ENCODE measurements around the gene TEX13B. TPM values are rescaled to one million over a fixed set of nuclear protein-coding genes. Genes with fewer than 3 reads are reported as not detected.

The TEX13B gene
- total RNA-seq, 1 experiment from 2014 or later, result 0.42 TPM

- H2BK20ac ChIP-seq (ENCODE audit: low read depth, low read length, poor library complexity, severe bottlenecking), result no peak overlapping the region
- H3K9me3 Mint-ChIP-seq, result peaks cover 0 to 25% of the 10 kb centered on the region in 2 experiments; a peak in 2 of 5 replicates
- no CpG with 5 or more reads among the region's 3 CpGs for WGBS (ENCODE audit: extremely low coverage, insufficient read length, low lambda C conversion rate)
- H2BK15ac ChIP-seq (ENCODE audit: low read depth, low read length), result no peak overlapping the region
- H3K27me3 ChIP-seq (ENCODE audit: insufficient read depth, low read length), result no peaks in the 10 kb centered on the region
- no peak overlapping the region for H4K91ac ChIP-seq (ENCODE audit: insufficient read length, low read depth, low read length)
- H2BK5ac ChIP-seq (ENCODE audit: insufficient read length, low read length), result no peak overlapping the region
- TF ChIP-seq, protein P1, sequence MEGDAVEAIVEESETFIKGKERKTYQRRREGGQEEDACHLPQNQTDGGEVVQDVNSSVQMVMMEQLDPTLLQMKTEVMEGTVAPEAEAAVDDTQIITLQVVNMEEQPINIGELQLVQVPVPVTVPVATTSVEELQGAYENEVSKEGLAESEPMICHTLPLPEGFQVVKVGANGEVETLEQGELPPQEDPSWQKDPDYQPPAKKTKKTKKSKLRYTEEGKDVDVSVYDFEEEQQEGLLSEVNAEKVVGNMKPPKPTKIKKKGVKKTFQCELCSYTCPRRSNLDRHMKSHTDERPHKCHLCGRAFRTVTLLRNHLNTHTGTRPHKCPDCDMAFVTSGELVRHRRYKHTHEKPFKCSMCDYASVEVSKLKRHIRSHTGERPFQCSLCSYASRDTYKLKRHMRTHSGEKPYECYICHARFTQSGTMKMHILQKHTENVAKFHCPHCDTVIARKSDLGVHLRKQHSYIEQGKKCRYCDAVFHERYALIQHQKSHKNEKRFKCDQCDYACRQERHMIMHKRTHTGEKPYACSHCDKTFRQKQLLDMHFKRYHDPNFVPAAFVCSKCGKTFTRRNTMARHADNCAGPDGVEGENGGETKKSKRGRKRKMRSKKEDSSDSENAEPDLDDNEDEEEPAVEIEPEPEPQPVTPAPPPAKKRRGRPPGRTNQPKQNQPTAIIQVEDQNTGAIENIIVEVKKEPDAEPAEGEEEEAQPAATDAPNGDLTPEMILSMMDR (conservative IDR thresholded peaks at IDR 0.05), result no peak
- peaks cover 3 to 15% of the 10 kb centered on the region in 2 experiments; a peak in 3 of 4 replicates for H3K4me1 Mint-ChIP-seq
- no peak overlapping the region for H2AK5ac ChIP-seq (ENCODE audit: insufficient read length, low read length)
- no peak overlapping the region for H4K5ac ChIP-seq (ENCODE audit: insufficient read length, low read depth, low read length)
- H3K27ac Mint-ChIP-seq, result no peak overlapping the region
- H3K23me2 ChIP-seq (ENCODE audit: insufficient read length, low read depth, low read length, poor library complexity, severe bottlenecking), result no peaks in the 10 kb centered on the region
- no peak overlapping the region for H3K23ac ChIP-seq (ENCODE audit: insufficient read length, low read depth, low read length)
- H2AFZ ChIP-seq (ENCODE audit: low read length), result no peak overlapping the region
- H3K18ac ChIP-seq (ENCODE audit: insufficient read length, low read depth, low read length), result no peak overlapping the region
- H3K4me2 ChIP-seq (ENCODE audit: insufficient read depth, insufficient read length, low read length), result no peak overlapping the region
- H3K27me3 Mint-ChIP-seq (ENCODE audit: low read depth), result peaks cover 3% of the 10 kb centered on the region
- no peaks in the 10 kb centered on the region for H3K79me2 ChIP-seq (ENCODE audit: insufficient read depth, low read length)
- H2BK12ac ChIP-seq (ENCODE audit: insufficient read length, low read depth, low read length), result no peak overlapping the region
- no peaks in the 10 kb centered on the region for H4K20me1 ChIP-seq (ENCODE audit: control insufficient read depth, insufficient read depth, insufficient read length)
- H3K9me3 ChIP-seq (ENCODE audit: control insufficient read depth, low read depth, low read length), result no peaks in the 10 kb centered on the region
- no peak overlapping the region; a peak in 1 of 5 replicates for H3K4me3 Mint-ChIP-seq
- H3K27ac ChIP-seq (ENCODE audit: insufficient read length, low read depth, low read length), result no peak overlapping the region
- no peaks in the 10 kb centered on the region; the same call in 1 of the 2 replicates for H3K4me1 ChIP-seq (ENCODE audit: insufficient read depth, low read length)
- H2BK120ac ChIP-seq (ENCODE audit: low read depth, low read length, poor library complexity, severe bottlenecking), result no peak overlapping the region
- DNase-seq, result no peak
- H3K14ac ChIP-seq (ENCODE audit: insufficient read depth, low read length), result no peak overlapping the region
- no peak overlapping the region for H3T11ph ChIP-seq (ENCODE audit: low read length)
- no peak overlapping the region for H3K4ac ChIP-seq (ENCODE audit: low read depth, low read length)
- no peaks in the 10 kb centered on the region for H3K79me1 ChIP-seq (ENCODE audit: insufficient read depth, low read depth, low read length, poor library complexity, severe bottlenecking)
- no peak overlapping the region for H3K56ac ChIP-seq (ENCODE audit: insufficient read length, low read depth, low read length)
- H3K9ac ChIP-seq (ENCODE audit: extremely low read depth, insufficient read length, low read length), result no peak overlapping the region
- no peak overlapping the region for H4K8ac ChIP-seq (replicated peaks; ENCODE audit: insufficient read length, low read depth, low read length)
- H3K36me3 Mint-ChIP-seq (ENCODE audit: insufficient read depth in 1 of 3, low read depth in 3 of 3), result peaks cover 0 to 27% (median 8%) of the 10 kb centered on the region in 3 experiments; a peak in 4 of 7 replicates
These were observed 42.1 kb downstream of the TEX13B start for GRCh38 chrX:107940095-107940494.
